Natural killer cell (primary cell): ENCODE results near the gene ELOB. TPM values are rescaled to one million over a fixed set of nuclear protein-coding genes. Genes with fewer than 3 reads are reported as not detected.

Experiments
- ATAC-seq, 3 donors: fragments of 150-1000 bp in 2 of 3; fragments of 200-7000 bp in 1 of 3; cut with Tn5 transposase; 1 replicate in 1 of 3; 2 replicates in 2 of 3; pipeline ENCODE4 v1.10.0; 2021; ENCODE audit warnings: mild to moderate bottlenecking in 2 of 3, moderate library complexity in 2 of 3
- DNase-seq, 2 donors: peaks; one replicate each; pipeline versions ENCODE4 v3.0.0 to v3.0.0-alpha.2; 2013 to 2021; ENCODE audit warnings: mixed read lengths in 1 of 2
- H3K27ac ChIP-seq: one replicate; pipeline ENCODE4 v1.5.1; 2013; ENCODE audit warnings: mild to moderate bottlenecking, low read length
- H3K27me3 ChIP-seq: one replicate; pipeline ENCODE4 v1.6.1; 2013; ENCODE audit warnings: low read length; ENCODE audit not compliant: control insufficient read depth, insufficient read depth
- H3K36me3 ChIP-seq: one replicate; pipeline ENCODE4 v1.6.1; 2013; ENCODE audit warnings: low read length; ENCODE audit not compliant: control insufficient read depth, insufficient read depth
- H3K4me1 ChIP-seq: one replicate; pipeline ENCODE4 v1.6.1; 2013; ENCODE audit warnings: low read length; ENCODE audit not compliant: control insufficient read depth, insufficient read depth
- H3K4me3 ChIP-seq: one replicate; pipeline ENCODE4 v1.5.1; 2013; ENCODE audit warnings: low read length
- H3K9me3 ChIP-seq: one replicate; pipeline ENCODE4 v1.6.1; 2013; ENCODE audit warnings: low read length; ENCODE audit not compliant: control insufficient read depth, insufficient read depth
- H3K27ac Mint-ChIP-seq, 2 donors: one replicate each; pipeline ENCODE4 v1.8.0; 2022; ENCODE audit warnings: mild to moderate bottlenecking in 2 of 2, mixed read lengths in 2 of 2, moderate library complexity in 1 of 2
- H3K27me3 Mint-ChIP-seq, 2 donors: one replicate each; pipeline ENCODE4 v1.8.0; 2022; ENCODE audit warnings: low read depth in 2 of 2, mixed read lengths in 2 of 2
- H3K36me3 Mint-ChIP-seq: one replicate; pipeline ENCODE4 v1.8.0; 2022; ENCODE audit warnings: mixed read lengths
- H3K4me1 Mint-ChIP-seq, 2 donors: one replicate each; pipeline ENCODE4 v1.8.0; 2022; ENCODE audit warnings: mixed read lengths in 2 of 2
- H3K4me3 Mint-ChIP-seq: one replicate; pipeline ENCODE4 v1.8.0; 2022; ENCODE audit warnings: mild to moderate bottlenecking, moderate library complexity, mixed read lengths
- H3K9me3 Mint-ChIP-seq, 2 donors: one replicate each; pipeline ENCODE4 v1.8.0; 2022; ENCODE audit warnings: mixed read lengths in 2 of 2
- WGBS: methylation state at CpG from one replicate; pipeline ENCODE4 v1.1.7; 2013; ENCODE audit warnings: missing lambda C conversion rate; ENCODE audit not compliant: insufficient coverage; 5-methylcytosine and 5-hydroxymethylcytosine counted together
- intact Hi-C: fragments of 100-400 bp; cut with micrococcal nuclease; formaldehyde crosslinking; loops from one replicate; pipeline ENCODE4 v1.14.2; 2022
- total RNA-seq, 4 donors: library from RNA; stranded (reverse); fragments of 120-200 nt in 1 of 4; gene quantifications; one replicate each; pipeline versions ENCODE4 v1.2.3 to v1.2.4, GENCODE V29; 2013 to 2022
- TF ChIP-seq, protein P1 (sequence below): fragments of 200-600 bp; IDR thresholded peaks from one replicate; pipeline ENCODE4 v1.8.0; 2022; ENCODE audit warnings: antibody characterized with exemption

The ELOB gene
- total RNA-seq, 3 donors from 2014 or later (not counting 1 experiment from before 2014, with no cell fraction given): 146 to 207 (median 161) TPM

DNA sequence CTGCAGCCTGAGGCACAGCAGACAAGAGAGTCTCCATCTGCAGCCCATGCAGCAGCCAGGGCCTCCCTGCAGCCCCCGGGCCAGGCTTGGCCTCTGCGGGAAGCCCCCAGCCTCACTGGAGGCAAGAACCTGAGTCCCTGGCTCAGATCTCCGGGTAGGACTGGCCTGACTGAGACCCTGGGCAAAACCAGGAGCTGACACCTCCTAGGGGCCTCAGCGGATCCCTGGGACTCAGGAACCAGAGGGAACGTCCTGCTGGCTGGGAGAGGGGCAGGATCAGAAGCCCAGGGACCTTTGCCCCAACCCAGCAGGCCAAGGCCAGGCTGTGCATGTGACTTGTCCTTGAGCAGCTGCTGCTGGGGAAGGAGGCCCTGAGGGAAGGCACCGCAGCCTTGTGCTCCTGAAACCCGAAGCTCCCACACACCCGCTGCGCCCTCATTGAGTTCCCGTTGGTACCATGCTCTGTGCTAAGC, 38.3 kb upstream of the ELOB start:
- ATAC-seq (no peak), DNase-seq (no peak)
- intact Hi-C loops: no loop called here
- Mint-ChIP-seq H3K4me3 (no peak overlapping the region), H3K36me3 (no peaks in the 10 kb centered on the region), H3K4me1 (no peaks in the 10 kb centered on the region), H3K27me3 (no peaks in the 10 kb centered on the region), H3K27ac (no peak overlapping the region), H3K9me3 (no peaks in the 10 kb centered on the region)
- Histone ChIP-seq H3K9me3 (no peaks in the 10 kb centered on the region), H3K4me3 (no peak overlapping the region), H3K36me3 (no peaks in the 10 kb centered on the region), H3K27ac (no peak overlapping the region), H3K27me3 (no peaks in the 10 kb centered on the region), H3K4me1 (peaks cover 11% of the 10 kb centered on the region)
- TF ChIP-seq, protein P1, sequence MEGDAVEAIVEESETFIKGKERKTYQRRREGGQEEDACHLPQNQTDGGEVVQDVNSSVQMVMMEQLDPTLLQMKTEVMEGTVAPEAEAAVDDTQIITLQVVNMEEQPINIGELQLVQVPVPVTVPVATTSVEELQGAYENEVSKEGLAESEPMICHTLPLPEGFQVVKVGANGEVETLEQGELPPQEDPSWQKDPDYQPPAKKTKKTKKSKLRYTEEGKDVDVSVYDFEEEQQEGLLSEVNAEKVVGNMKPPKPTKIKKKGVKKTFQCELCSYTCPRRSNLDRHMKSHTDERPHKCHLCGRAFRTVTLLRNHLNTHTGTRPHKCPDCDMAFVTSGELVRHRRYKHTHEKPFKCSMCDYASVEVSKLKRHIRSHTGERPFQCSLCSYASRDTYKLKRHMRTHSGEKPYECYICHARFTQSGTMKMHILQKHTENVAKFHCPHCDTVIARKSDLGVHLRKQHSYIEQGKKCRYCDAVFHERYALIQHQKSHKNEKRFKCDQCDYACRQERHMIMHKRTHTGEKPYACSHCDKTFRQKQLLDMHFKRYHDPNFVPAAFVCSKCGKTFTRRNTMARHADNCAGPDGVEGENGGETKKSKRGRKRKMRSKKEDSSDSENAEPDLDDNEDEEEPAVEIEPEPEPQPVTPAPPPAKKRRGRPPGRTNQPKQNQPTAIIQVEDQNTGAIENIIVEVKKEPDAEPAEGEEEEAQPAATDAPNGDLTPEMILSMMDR: no peak
- WGBS: 89% methylated on average over 10 of the region's 10 CpGs

DNA sequence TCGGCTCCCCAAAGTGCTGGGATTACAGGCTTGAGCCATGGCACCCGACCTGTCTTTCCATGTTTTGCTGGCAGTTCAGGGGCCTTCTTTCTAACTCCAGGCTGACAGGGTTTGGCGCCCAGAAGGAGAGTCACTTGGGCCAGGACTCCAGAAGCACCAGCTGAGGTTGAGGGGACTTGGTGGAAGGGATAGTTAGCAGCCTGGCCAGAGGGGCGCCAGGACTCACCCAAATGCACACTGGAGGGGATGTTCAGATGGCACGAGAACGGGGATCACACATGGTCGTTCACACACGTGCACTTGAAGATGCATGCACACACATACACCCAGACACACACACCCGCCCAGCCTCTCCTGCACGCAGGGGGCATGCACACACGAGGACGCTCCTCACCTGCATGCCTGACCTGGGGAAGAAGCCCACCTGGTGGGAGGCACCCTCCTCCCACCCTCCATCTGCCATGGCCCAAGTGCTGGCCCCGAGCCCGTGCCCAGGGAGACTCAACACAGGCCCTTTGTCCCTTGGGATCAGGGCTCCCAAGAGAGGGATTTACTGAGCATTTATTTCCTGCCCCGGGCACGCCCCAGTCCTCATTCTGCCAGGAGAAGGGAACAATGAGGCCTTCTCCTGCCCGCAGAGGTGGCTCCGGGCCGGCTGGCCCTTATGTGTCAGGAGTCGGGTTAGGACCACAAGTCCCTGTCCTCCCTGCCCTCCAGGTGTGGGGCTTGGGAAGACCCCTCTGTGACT, 37.6 kb upstream of the ELOB start:
- intact Hi-C loops: no loop called here
- 86% methylated on average over 20 of the region's 20 CpGs for WGBS

DNA sequence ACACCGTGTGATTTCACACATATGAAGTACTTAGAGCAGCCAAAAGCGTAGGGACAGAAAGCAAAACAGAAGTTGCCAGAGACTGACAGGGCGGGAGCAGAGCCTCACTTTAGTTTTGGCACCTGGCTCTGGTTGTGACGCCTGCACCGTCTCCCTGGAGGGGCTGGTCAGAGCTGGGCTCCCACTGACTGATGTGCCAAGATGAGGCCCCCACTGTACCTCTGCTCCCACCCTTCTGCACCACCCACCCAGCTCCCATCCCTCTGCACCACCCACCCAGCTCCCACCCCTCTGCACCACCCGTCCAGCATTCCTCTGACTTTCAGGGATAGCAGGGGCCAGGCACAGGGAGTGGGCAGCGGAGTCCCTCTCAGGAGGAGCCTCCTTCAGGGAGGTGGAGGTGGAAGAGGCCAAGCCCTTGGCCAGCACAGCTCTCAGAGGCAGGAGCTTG, 36.7 kb upstream of the ELOB start:
- Mint-ChIP-seq H3K4me3 (no peak overlapping the region), H3K9me3 (no peaks in the 10 kb centered on the region), H3K27me3 (peaks cover 0 to 2% of the 10 kb centered on the region in 2 donors), H3K27ac (no peak overlapping the region), H3K36me3 (no peaks in the 10 kb centered on the region), H3K4me1 (no peaks in the 10 kb centered on the region)
- TF ChIP-seq, protein P1: no peak
- 80% methylated on average over 6 of the region's 7 CpGs for WGBS
- peaks cover 11% of the 10 kb centered on the region for H3K4me1 ChIP-seq
- ATAC-seq (no peak), DNase-seq (no peak)
- intact Hi-C loops: no loop called here
- no peaks in the 10 kb centered on the region for H3K9me3 ChIP-seq
- no peak overlapping the region for H3K27ac ChIP-seq
- H3K4me3 ChIP-seq: no peak overlapping the region
- H3K27me3 ChIP-seq: no peaks in the 10 kb centered on the region
- H3K36me3 ChIP-seq: no peaks in the 10 kb centered on the region

More for the DNA sequence above, 37.6 kb upstream of the ELOB start:
- TF ChIP-seq, protein P1: no peak
- Mint-ChIP-seq H3K27ac (no peak overlapping the region), H3K36me3 (no peaks in the 10 kb centered on the region), H3K4me3 (no peak overlapping the region), H3K27me3 (no peaks in the 10 kb centered on the region), H3K4me1 (no peaks in the 10 kb centered on the region), H3K9me3 (no peaks in the 10 kb centered on the region)
- peaks cover 11% of the 10 kb centered on the region for H3K4me1 ChIP-seq
- H3K27me3 ChIP-seq: no peaks in the 10 kb centered on the region
- DNase-seq (no peak), ATAC-seq (no peak)
- H3K9me3 ChIP-seq: no peaks in the 10 kb centered on the region
- no peak overlapping the region for H3K4me3 ChIP-seq
- H3K27ac ChIP-seq: no peak overlapping the region
- no peaks in the 10 kb centered on the region for H3K36me3 ChIP-seq
